ENCODE data around the gene FCHSD1. TPM values are rescaled to one million over a fixed set of nuclear protein-coding genes. Genes with fewer than 3 reads are reported as not detected.

The FCHSD1 gene
- total RNA-seq, 1 experiment from 2014 or later: 23.1 TPM

DNA sequence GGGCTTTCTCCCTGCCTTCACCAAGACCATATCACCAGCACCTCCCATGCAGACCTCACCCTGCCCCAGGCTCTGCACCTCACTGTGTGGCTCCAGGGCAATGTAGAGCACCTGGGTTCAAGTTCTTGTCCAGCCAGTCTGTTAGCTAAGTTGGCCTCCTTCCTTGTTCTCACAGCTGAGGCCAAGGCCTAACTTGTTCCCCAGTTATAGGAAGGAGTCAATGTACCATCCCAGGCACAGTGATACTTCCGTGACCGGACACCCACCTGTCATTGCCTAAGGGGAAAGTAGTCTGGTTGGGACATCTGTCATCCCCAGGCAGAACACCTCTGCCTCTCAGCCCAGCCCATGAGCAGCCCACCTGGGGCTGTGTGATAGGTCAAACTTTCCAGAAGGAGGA is 45.2 kb upstream of the FCHSD1 start:
- no CpG with 5 or more reads among the region's 2 CpGs for WGBS (ENCODE audit: extremely low coverage, insufficient read length, low lambda C conversion rate)

More for the DNA sequence above, 45.2 kb upstream of the FCHSD1 start:
- Histone ChIP-seq H2BK5ac (ENCODE audit: insufficient read length, low read length) (no peak overlapping the region), H3K79me1 (ENCODE audit: insufficient read depth, low read depth, low read length, poor library complexity, severe bottlenecking) (no peaks in the 10 kb centered on the region), H2AFZ (ENCODE audit: low read length) (no peak overlapping the region), H3K23me2 (ENCODE audit: insufficient read length, low read depth, low read length, poor library complexity, severe bottlenecking) (no peaks in the 10 kb centered on the region), H2BK20ac (ENCODE audit: low read depth, low read length, poor library complexity, severe bottlenecking) (no peak overlapping the region), H3K27ac (ENCODE audit: insufficient read length, low read depth, low read length) (no peak overlapping the region), H2BK12ac (ENCODE audit: insufficient read length, low read depth, low read length) (no peak overlapping the region), H4K5ac (ENCODE audit: insufficient read length, low read depth, low read length) (no peak overlapping the region), H4K91ac (ENCODE audit: insufficient read length, low read depth, low read length) (no peak overlapping the region), H3K23ac (ENCODE audit: insufficient read length, low read depth, low read length) (no peak overlapping the region), H3K4me2 (ENCODE audit: insufficient read depth, insufficient read length, low read length) (no peak overlapping the region), H3K4ac (ENCODE audit: low read depth, low read length) (no peak overlapping the region), H4K8ac (replicated peaks; ENCODE audit: insufficient read length, low read depth, low read length) (no peak overlapping the region), H3K56ac (ENCODE audit: insufficient read length, low read depth, low read length) (no peak overlapping the region), H3K9ac (ENCODE audit: extremely low read depth, insufficient read length, low read length) (no peak overlapping the region), H3K9me3 (ENCODE audit: control insufficient read depth, low read depth, low read length) (no peaks in the 10 kb centered on the region), H3K79me2 (ENCODE audit: insufficient read depth, low read length) (no peaks in the 10 kb centered on the region), H3K14ac (ENCODE audit: insufficient read depth, low read length) (no peak overlapping the region), H3T11ph (ENCODE audit: low read length) (no peak overlapping the region), H3K4me1 (ENCODE audit: insufficient read depth, low read length) (peaks cover 4% of the 10 kb centered on the region; the same call in 1 of the 2 replicates), H2BK15ac (ENCODE audit: low read depth, low read length) (no peak overlapping the region), H2BK120ac (ENCODE audit: low read depth, low read length, poor library complexity, severe bottlenecking) (no peak overlapping the region), H2AK5ac (ENCODE audit: insufficient read length, low read length) (no peak overlapping the region), H3K18ac (ENCODE audit: insufficient read length, low read depth, low read length) (no peak overlapping the region), H3K27me3 (ENCODE audit: insufficient read depth, low read length) (no peaks in the 10 kb centered on the region; the same call in 1 of the 2 replicates), H4K20me1 (ENCODE audit: control insufficient read depth, insufficient read depth, insufficient read length) (no peaks in the 10 kb centered on the region)
- Mint-ChIP-seq H3K27ac (no peak overlapping the region; a peak in 1 of 7 replicates), H3K27me3 (ENCODE audit: low read depth) (peaks cover 45% of the 10 kb centered on the region), H3K9me3 (no peaks in the 10 kb centered on the region), H3K4me1 (peaks cover 28 to 35% of the 10 kb centered on the region in 2 experiments), H3K36me3 (ENCODE audit: insufficient read depth in 1 of 3, low read depth in 3 of 3) (no peaks in the 10 kb centered on the region), H3K4me3 (no peak overlapping the region)
- no peak for DNase-seq
- TF ChIP-seq, protein P1, sequence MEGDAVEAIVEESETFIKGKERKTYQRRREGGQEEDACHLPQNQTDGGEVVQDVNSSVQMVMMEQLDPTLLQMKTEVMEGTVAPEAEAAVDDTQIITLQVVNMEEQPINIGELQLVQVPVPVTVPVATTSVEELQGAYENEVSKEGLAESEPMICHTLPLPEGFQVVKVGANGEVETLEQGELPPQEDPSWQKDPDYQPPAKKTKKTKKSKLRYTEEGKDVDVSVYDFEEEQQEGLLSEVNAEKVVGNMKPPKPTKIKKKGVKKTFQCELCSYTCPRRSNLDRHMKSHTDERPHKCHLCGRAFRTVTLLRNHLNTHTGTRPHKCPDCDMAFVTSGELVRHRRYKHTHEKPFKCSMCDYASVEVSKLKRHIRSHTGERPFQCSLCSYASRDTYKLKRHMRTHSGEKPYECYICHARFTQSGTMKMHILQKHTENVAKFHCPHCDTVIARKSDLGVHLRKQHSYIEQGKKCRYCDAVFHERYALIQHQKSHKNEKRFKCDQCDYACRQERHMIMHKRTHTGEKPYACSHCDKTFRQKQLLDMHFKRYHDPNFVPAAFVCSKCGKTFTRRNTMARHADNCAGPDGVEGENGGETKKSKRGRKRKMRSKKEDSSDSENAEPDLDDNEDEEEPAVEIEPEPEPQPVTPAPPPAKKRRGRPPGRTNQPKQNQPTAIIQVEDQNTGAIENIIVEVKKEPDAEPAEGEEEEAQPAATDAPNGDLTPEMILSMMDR (conservative IDR thresholded peaks at IDR 0.05): no peak
